Nephron (organoid): Measurements from ENCODE around the gene ARHGAP26.
A peak's percentile ranks its signal among the peaks of the same experiment; 100 is the strongest.

ENCODE experiments used
- H3K27ac Mint-ChIP-seq, 3 experiments: 2 replicates each; pipeline ENCODE4 v1.8.0; 2020; ENCODE audit warnings: mixed read lengths in 3 of 3, mild to moderate bottlenecking in 2 of 3, moderate library complexity in 1 of 3
- H3K27me3 Mint-ChIP-seq: 2 replicates; pipeline ENCODE4 v1.8.0; 2021; ENCODE audit warnings: low read depth, mild to moderate bottlenecking, moderate library complexity, mixed read lengths
- H3K36me3 Mint-ChIP-seq: 2 replicates; pipeline ENCODE4 v1.8.0; 2020; ENCODE audit warnings: low read depth, mixed read lengths
- H3K4me1 Mint-ChIP-seq: 2 replicates; pipeline ENCODE4 v1.8.0; 2020; ENCODE audit warnings: mixed read lengths
- H3K4me3 Mint-ChIP-seq, 3 experiments: 2 replicates each; pipeline ENCODE4 v1.8.0; 2020; ENCODE audit warnings: mild to moderate bottlenecking in 3 of 3, mixed read lengths in 3 of 3, moderate library complexity in 2 of 3
- H3K9me3 Mint-ChIP-seq: 2 replicates; pipeline ENCODE4 v1.8.0; 2020; ENCODE audit warnings: mixed read lengths
- TF ChIP-seq, protein P1 (sequence below), 3 experiments: fragments of 200-600 bp; sonication (generic); IDR thresholded peaks; one replicate each; pipeline ENCODE4 v1.5.0; 2021; ENCODE audit warnings: antibody characterized with exemption in 3 of 3; ENCODE audit not compliant: unreplicated experiment in 3 of 3

The ARHGAP26 gene

DNA sequence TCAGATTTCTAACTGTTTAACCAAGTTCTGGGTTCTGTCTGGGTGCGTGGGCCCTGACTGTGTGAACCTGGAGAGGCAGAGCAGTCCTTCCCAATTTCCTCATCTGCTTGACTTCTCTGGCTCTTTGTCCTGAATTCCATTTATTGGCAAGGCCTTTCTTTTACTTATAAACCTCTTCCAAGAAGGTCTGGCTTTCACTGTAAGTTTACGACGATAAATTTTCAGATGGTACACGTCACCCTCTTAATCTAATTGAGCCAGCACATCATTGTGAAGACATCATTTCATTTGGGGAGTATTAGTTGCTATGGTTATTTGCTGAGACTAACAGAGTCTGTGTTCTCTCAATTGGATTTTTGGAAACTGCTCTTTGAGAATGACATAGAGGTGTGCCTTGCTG, 92.4 kb downstream of the ARHGAP26 start:
- no peaks in the 10 kb centered on the region for H3K36me3 Mint-ChIP-seq
- peaks cover 21% of the 10 kb centered on the region for H3K4me1 Mint-ChIP-seq
- H3K9me3 Mint-ChIP-seq: no peaks in the 10 kb centered on the region
- TF ChIP-seq, protein P1, sequence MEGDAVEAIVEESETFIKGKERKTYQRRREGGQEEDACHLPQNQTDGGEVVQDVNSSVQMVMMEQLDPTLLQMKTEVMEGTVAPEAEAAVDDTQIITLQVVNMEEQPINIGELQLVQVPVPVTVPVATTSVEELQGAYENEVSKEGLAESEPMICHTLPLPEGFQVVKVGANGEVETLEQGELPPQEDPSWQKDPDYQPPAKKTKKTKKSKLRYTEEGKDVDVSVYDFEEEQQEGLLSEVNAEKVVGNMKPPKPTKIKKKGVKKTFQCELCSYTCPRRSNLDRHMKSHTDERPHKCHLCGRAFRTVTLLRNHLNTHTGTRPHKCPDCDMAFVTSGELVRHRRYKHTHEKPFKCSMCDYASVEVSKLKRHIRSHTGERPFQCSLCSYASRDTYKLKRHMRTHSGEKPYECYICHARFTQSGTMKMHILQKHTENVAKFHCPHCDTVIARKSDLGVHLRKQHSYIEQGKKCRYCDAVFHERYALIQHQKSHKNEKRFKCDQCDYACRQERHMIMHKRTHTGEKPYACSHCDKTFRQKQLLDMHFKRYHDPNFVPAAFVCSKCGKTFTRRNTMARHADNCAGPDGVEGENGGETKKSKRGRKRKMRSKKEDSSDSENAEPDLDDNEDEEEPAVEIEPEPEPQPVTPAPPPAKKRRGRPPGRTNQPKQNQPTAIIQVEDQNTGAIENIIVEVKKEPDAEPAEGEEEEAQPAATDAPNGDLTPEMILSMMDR (IDR thresholded peaks at IDR 0.05; ENCODE audit: unreplicated experiment in 3 of 3): no peak
- no peak overlapping the region for H3K4me3 Mint-ChIP-seq
- H3K27ac Mint-ChIP-seq: peak overlapping the region in 2 of 3 experiments; percentile 51 to 61
- H3K27me3 Mint-ChIP-seq: peaks cover 6% of the 10 kb centered on the region

DNA sequence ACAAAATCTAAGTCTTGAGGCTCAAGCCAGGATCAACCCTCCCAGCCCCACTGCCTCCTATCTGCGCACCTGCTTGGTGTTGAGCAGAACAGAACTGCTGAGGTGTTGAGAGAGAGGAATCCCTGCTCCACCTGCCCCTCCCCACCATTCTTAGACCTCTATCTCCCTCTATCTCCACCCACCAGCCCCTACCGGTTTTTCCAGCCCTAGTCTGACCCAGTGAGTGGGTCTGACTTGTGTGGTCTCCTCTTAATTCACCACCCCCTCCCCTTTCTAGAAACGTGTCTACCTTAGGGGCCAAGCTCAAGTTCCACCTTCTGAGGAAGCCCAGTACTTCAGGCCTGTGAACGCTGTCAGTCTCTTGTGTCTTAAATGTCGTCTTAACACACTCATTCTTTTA, 93.7 kb downstream of the ARHGAP26 start:
- Mint-ChIP-seq H3K9me3 (no peaks in the 10 kb centered on the region), H3K4me1 (peaks cover 23% of the 10 kb centered on the region), H3K27me3 (peaks cover 11% of the 10 kb centered on the region), H3K27ac (no peak overlapping the region), H3K4me3 (no peak overlapping the region), H3K36me3 (no peaks in the 10 kb centered on the region)
- TF ChIP-seq, protein P1 (IDR thresholded peaks at IDR 0.05; ENCODE audit: unreplicated experiment in 3 of 3): no peak

DNA sequence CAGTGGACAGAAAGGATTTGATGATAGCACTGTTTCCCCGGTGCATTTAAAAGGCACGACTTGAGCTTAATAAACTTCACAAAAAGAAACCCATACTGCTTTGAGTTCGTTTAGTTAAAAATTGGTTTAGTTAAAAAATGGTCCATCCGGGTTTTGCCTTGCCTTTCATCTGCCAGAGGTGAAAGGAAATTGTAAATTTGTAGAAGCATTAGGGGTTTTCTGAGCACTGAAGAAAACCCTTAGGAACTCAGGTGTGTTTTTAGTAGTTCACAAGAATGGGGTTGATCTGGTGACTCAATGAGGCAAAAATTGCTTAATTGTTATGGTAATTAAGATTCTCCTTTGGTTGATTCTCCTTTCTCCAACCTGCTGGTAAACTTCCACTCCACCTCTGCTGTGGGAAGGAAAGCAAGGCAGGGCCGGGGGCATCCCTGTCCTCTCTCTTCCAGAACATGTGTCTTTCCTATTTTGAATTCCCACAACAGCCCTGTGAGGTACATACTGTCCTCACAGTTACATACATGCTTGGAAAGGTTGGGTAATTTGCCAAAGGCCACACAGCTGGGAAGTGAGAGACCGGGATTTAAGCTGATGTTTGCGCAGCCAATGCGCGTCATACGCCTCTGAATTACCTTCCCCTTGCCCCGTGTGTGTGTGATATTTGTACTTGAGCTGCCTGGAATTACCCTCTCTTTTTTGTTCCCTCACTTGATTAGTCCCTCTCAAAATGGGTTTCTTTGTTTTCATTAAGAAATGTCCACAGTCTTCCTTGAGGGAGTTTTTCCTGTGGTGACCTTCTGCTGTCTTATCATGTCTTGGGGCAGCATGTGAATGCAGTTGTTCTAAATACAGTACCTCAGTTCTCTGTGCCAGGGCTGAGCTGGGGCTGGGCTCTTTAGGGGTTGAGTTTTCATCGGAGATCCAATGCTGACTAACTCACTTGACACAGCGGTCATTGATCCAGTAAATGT, 94.4 kb downstream of the ARHGAP26 start:
- Mint-ChIP-seq H3K27ac (peak overlapping the region in 2 of 3 experiments; percentile 3 to 37), H3K9me3 (no peaks in the 10 kb centered on the region), H3K36me3 (no peaks in the 10 kb centered on the region), H3K27me3 (peaks cover 11% of the 10 kb centered on the region), H3K4me3 (no peak overlapping the region), H3K4me1 (peaks cover 24% of the 10 kb centered on the region)
- TF ChIP-seq, protein P1 (IDR thresholded peaks at IDR 0.05; ENCODE audit: unreplicated experiment in 3 of 3): no peak

DNA sequence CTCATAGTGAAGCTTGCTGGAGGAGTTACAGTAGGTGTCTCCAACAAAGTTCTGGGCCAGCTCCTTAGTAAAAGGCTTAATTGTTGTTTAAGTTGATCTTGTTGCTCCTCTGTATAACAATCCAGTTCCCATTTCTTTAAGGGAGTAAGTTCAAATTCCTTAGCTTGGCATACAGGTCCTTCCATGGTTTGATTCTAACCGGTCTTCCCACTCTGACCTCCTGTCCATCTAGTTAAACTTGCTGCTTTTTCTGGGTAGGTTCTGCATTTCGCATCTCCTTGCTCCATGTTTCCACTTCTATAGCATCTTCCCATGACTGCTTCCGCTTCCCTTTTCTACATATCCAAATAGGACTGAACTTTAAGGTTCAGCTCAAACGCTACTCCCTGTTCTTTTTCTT, 95.5 kb downstream of the ARHGAP26 start:
- Mint-ChIP-seq H3K27ac (no peak overlapping the region), H3K36me3 (no peaks in the 10 kb centered on the region), H3K27me3 (peaks cover 11% of the 10 kb centered on the region), H3K9me3 (no peaks in the 10 kb centered on the region), H3K4me1 (peaks cover 32% of the 10 kb centered on the region), H3K4me3 (no peak overlapping the region)
- TF ChIP-seq, protein P1 (IDR thresholded peaks at IDR 0.05; ENCODE audit: unreplicated experiment in 3 of 3): no peak

DNA sequence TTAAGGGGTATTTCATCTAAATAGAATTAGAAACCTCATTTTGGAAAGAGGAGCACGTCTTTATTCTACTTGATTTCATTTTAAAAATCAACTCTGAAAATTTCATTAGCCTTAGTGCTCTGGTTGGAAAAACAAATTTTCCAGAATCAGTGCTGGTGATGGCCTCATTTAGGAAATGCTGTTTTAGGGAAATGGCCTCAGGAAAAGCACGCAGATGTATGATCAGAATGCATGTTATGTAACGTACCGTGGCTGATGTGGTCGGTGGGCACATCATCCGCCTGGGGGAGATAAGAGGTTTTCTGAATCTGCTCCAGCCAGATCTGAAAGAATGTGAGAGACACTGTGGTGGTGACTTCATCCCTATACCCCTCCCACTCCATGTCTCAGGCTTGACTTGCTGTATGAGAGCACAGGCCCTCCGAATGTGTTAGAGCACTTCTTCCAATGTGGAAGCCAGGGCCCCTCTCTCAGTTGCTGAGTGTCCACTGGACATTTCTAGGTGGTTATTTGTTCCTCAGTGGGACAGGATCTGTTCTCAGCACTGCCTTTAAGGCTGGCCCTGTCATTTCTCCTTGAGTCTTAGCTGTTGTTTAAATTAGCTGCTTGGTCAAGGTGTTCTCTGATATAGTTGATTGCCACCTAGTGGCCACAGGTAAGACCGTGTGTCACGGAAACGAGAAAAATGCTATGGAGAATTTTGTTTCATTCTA, 96.5 kb downstream of the ARHGAP26 start:
- Mint-ChIP-seq H3K4me3 (no peak overlapping the region), H3K9me3 (no peaks in the 10 kb centered on the region), H3K36me3 (no peaks in the 10 kb centered on the region), H3K27ac (peak overlapping the region; percentile 3 to 61 (median 25)), H3K27me3 (peaks cover 15% of the 10 kb centered on the region), H3K4me1 (peaks cover 42% of the 10 kb centered on the region)
- TF ChIP-seq, protein P1 (IDR thresholded peaks at IDR 0.05; ENCODE audit: unreplicated experiment in 3 of 3): peak; percentile 49 to 63 (median 56)
